ENCODE measurements around the gene ACBD7.

Gene ACBD7

DNA sequence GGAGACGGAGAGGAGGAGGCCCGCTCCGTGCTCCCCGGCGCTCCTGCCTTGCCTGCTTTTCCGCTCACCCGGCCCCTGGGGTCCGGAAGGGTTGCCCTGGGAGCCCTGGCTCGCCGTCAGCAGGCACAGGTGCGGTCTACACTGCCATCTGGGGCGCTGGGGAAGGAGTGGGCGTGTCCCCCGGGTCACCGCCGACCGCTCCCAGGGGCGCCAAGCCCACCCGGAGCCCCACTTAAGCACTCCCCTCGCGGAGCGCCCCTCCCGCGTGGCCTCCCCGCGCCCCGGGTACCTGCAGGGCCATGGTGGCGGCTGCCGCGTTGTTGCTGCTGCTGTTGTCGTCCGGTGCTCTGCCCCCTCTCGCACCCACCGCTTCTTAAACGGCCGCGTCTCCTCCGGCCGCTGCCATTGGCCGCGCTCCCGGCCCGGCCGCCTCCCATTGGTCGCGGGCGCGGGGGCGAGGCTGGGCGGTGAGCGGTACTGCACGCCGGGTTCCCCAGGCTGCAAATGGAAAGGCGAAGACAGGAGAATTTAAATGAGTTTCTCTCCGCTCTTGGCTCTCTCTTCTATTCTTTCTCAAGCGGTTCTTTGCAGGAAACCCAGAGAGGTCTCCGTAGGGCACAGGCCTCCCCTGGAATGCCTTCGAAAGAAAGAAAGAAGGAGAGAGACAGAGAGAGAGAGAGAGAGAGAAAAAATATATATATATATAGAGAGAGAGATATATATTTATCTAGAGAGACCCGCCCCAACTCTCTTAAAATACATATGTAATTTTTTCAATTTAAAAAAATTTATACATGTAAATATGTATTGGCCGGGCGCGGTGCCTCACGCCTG is at the start of gene ACBD7:
TSS of gene ACBD7 (minus strand) at position 349 of the 834 bp plus-strand sequence. CDS start at position 301, 48 bp downstream.
- TF ChIP-seq CTCF (IDR thresholded peaks at IDR 0.05; ENCODE audit: insufficient read depth, low read length, missing control alignments): peak; percentile 23
- POLR2A ChIA-PET: no interaction called here
- no peak for DNase-seq (ENCODE audit: low read depth, low spot score)
- peak within 1 kb of the TSS; percentile 63 for H3K4me3 ChIP-seq (ENCODE audit: low read depth, low read length)
- CTCF ChIA-PET: no interaction called here

DNA sequence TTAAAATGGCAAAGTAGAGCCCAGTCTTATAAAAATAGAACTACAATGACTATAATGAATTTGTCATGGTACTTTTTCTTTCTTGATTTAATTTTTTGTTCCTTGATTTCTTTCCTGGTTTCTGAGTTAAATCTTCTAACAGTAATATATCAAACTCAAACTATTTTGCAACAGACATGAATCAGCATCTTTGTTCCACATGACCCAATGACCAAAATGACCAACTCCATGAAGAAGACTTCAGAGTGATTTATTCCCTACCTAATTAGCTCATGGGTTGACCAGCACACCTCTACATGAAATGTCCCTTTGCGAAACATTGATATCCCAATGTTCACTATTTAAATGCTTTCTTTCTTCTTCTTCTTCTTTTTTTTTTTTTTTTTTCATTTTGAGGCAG is 49.1 kb upstream of the ACBD7 start:
- TF ChIP-seq CTCF (IDR thresholded peaks at IDR 0.05; ENCODE audit: insufficient read depth, low read length, missing control alignments): no peak

DNA sequence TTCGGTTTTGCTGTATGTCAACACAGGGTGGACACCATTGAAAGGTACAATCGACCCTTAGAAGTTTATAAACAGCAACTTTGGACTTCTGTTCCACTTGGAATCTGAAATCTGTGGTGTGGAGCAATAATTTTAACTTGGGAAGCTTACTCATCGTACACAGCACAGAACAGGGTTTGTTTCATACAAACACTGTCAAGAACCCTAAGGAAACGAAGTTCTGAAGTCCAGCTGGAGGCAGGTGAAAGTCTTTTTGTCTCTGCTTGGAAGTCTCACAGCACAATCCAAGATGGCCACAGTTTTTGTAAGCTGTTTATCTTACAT is 48.4 kb upstream of the ACBD7 start:
- ChIA-PET CTCF (no interaction called here), POLR2A (no interaction called here)
- H3K4me3 ChIP-seq (ENCODE audit: low read depth, low read length): no peak overlapping the region

More for the DNA sequence above, 49.1 kb upstream of the ACBD7 start:
- no peak overlapping the region for H3K4me3 ChIP-seq (ENCODE audit: low read depth, low read length)
- no peak for DNase-seq (ENCODE audit: low read depth, low spot score)
- POLR2A ChIA-PET: no interaction called here
- CTCF ChIA-PET: interaction anchor here (0.7 kb wide), 1 partner anchor 9 kb away, joined by 3 read pairs; no protein-coding TSS in a partner anchor

DNA sequence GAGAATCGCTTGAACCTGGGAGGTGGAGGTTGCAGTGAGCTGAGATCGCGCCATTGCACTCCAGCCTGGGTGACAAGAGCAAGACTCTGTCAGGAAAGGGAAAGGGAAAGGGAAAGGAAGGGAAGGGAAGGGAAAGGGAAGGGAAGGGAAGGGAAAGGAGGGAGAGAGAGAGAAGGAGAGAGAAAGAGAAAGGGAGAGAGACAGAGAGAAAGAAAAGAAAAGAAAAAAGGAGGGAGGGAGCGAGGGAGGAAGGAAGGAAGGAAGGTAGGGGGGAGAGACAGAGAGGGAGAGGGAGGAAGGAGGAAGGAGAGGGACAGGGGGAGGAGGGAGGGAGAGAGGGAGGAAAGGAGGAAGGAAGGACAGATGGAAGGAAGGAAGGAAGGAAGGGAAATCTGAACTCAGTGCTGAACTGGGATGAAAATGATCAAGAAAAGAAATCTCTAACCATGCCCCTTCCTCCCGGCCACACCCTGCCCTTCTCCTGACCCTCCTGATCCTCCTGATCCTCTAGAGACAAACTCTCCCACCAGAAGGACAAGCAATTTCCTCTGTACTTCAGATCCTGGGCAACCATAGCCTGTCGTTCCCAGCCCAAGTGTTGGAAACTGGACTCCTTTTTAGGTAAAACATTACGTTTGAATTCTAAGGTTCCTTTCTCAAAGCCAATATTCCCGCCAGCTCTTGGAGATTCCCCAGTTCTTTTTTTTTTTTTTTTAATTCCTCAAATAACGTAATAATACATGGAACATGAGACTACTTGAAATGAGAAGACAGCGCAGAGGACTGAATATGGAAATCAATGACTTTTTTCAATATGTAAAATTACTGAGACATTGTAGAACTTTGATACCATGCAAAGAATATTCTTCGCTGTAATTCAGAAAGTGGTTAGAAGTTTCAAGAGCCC is 47.8 kb upstream of the ACBD7 start:
- CTCF ChIA-PET: no interaction called here
- no peak for TF ChIP-seq CTCF (IDR thresholded peaks at IDR 0.05; ENCODE audit: insufficient read depth, low read length, missing control alignments)
- DNase-seq (ENCODE audit: low read depth, low spot score): no peak
- no peak overlapping the region for H3K4me3 ChIP-seq (ENCODE audit: low read depth, low read length)
- POLR2A ChIA-PET: interaction anchor here (0.6 kb wide), 1 partner anchor 258 kb away, joined by 3 read pairs; the partner anchor contains the start of gene SUV39H2

More for the DNA sequence above, 48.4 kb upstream of the ACBD7 start:
- DNase-seq (ENCODE audit: low read depth, low spot score): no peak
- no peak for TF ChIP-seq CTCF (IDR thresholded peaks at IDR 0.05; ENCODE audit: insufficient read depth, low read length, missing control alignments)

DNA sequence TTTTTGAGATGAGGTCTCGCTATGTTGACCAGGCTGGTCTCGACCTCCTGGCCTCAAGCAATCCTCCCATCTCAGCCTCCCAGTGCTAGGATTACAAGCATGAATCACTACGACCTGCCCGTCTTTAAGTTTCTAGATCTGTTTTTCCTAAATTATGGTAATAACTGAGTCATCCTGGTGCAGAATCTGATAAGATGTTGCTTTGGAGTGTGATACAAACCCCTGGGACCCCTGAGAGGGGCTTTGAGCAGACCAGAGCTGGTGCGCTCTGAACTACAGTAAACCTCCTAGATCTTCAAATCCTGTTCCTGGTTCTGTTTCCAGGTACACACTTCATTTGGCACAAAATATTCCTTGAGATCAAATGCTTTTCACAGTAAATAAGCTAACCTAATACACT is 42.8 kb upstream of the ACBD7 start:
- H3K4me3 ChIP-seq (ENCODE audit: low read depth, low read length): no peak overlapping the region
- ChIA-PET CTCF (no interaction called here), POLR2A (interaction anchor here (0.9 kb wide), 1 partner anchor 10 kb away, joined by 3 read pairs; no protein-coding TSS in a partner anchor)
- no peak for TF ChIP-seq CTCF (IDR thresholded peaks at IDR 0.05; ENCODE audit: insufficient read depth, low read length, missing control alignments)
- no peak for DNase-seq (ENCODE audit: low read depth, low spot score)

- DNase-seq (ENCODE audit: low read depth, low spot score): no peak
- TF ChIP-seq CTCF (IDR thresholded peaks at IDR 0.05; ENCODE audit: insufficient read depth, low read length, missing control alignments): no peak
- POLR2A ChIA-PET: no interaction called here
- CTCF ChIA-PET: interaction anchor here (0.8 to 2.3 kb wide), 5 partner anchors 11 to 246 kb away, joined by 3 to 5 read pairs (median 3); partner anchors contain the start of gene FAM171A1
- H3K4me3 ChIP-seq (ENCODE audit: low read depth, low read length): no peak overlapping the region
Observed at GRCh38 chr10:15124908-15125307, 36.3 kb upstream of the ACBD7 start.

All from AG04449 (cell line).